CD14-positive monocyte (primary cell): ENCODE results near the gene ZFHX3. TPM values are rescaled to one million over a fixed set of nuclear protein-coding genes. Genes with fewer than 3 reads are reported as not detected.

Experiments
- DNase-seq, 3 donors: peaks; one replicate each; pipeline ENCODE4 v3.0.0-alpha.2; 2011 to 2022
- H2AFZ ChIP-seq: 2 replicates; pipeline ENCODE4 v1.6.0; 2012; ENCODE audit warnings: mild to moderate bottlenecking, low read depth, low read length, inconsistent platforms; ENCODE audit not compliant: insufficient read depth, poor library complexity, severe bottlenecking
- H3K27ac ChIP-seq, 2 donors: 1 replicate in 1 of 2; 2 replicates in 1 of 2; pipeline ENCODE4 v1.5.1; 2012 to 2013; ENCODE audit warnings: low read length in 2 of 2, control low read depth in 1 of 2, inconsistent platforms in 1 of 2, low read depth in 1 of 2, mild to moderate bottlenecking in 1 of 2
- H3K27me3 ChIP-seq, 2 donors: one replicate each; pipeline versions ENCODE4 v1.6.0 to v1.6.1; 2011 to 2013; ENCODE audit warnings: low read length in 2 of 2; ENCODE audit not compliant: control insufficient read depth in 2 of 2, insufficient read depth in 2 of 2
- H3K36me3 ChIP-seq, 2 donors: replicated peaks in 1 of 2; 1 replicate in 1 of 2; 2 replicates in 1 of 2; pipeline versions ENCODE4 v1.5.1 to v1.6.1; 2012 to 2013; ENCODE audit warnings: low read length in 2 of 2, control low read depth in 1 of 2, inconsistent platforms in 1 of 2, mild to moderate bottlenecking in 1 of 2; ENCODE audit not compliant: insufficient read depth in 2 of 2, control insufficient read depth in 1 of 2
- H3K4me1 ChIP-seq, 2 donors: 1 replicate in 1 of 2; 2 replicates in 1 of 2; pipeline versions ENCODE4 v1.5.1 to v1.6.1; 2012 to 2013; ENCODE audit warnings: low read length in 2 of 2, control low read depth in 1 of 2, inconsistent platforms in 1 of 2, mild to moderate bottlenecking in 1 of 2, moderate library complexity in 1 of 2; ENCODE audit not compliant: insufficient read depth in 2 of 2, control insufficient read depth in 1 of 2
- H3K4me2 ChIP-seq: replicated peaks from 2 replicates; pipeline ENCODE3; 2012; ENCODE audit warnings: low read length, moderate library complexity, mild to moderate bottlenecking; ENCODE audit not compliant: poor library complexity, severe bottlenecking; ENCODE audit errors: extremely low read depth
- H3K4me3 ChIP-seq, 3 experiments: fragments of 200-600 bp in 1 of 3; sonication (generic) in 1 of 3; replicated peaks in 1 of 3; 1 replicate in 2 of 3; 2 replicates in 1 of 3; pipeline ENCODE4 v1.5.1; 2011 to 2013; ENCODE audit warnings: low read length in 3 of 3, mild to moderate bottlenecking in 3 of 3, control low read depth in 2 of 3, low read depth in 2 of 3, inconsistent platforms in 1 of 3, moderate library complexity in 1 of 3
- H3K79me2 ChIP-seq: 2 replicates; pipeline ENCODE4 v1.6.0; 2012; ENCODE audit warnings: mild to moderate bottlenecking, control low read depth, inconsistent platforms, low read length, moderate library complexity; ENCODE audit not compliant: insufficient read depth
- H3K9ac ChIP-seq: 2 replicates; pipeline ENCODE4 v1.6.0; 2017; ENCODE audit warnings: low read length, mild to moderate bottlenecking; ENCODE audit not compliant: insufficient read depth, poor library complexity, severe bottlenecking
- H3K9me3 ChIP-seq, 2 donors: replicated peaks in 1 of 2; 1 replicate in 1 of 2; 2 replicates in 1 of 2; pipeline versions ENCODE4 v1.5.1 to v1.6.1; 2012 to 2013; ENCODE audit warnings: low read length in 2 of 2, control low read depth in 1 of 2; ENCODE audit not compliant: control insufficient read depth in 1 of 2, insufficient read depth in 1 of 2
- H4K20me1 ChIP-seq: 2 replicates; pipeline ENCODE4 v1.6.0; 2012; ENCODE audit warnings: mild to moderate bottlenecking, low read length, control low read depth, moderate library complexity; ENCODE audit not compliant: insufficient read depth
- H3K27ac Mint-ChIP-seq, 7 donors: one replicate each; pipeline ENCODE4 v1.8.0; 2020; ENCODE audit warnings: mild to moderate bottlenecking in 7 of 7, mixed read lengths in 7 of 7, moderate library complexity in 6 of 7, inconsistent platforms in 2 of 7
- H3K27me3 Mint-ChIP-seq, 3 donors: one replicate each; pipeline ENCODE4 v1.8.0; 2021 to 2022; ENCODE audit warnings: low read depth in 3 of 3, mild to moderate bottlenecking in 3 of 3, mixed read lengths in 3 of 3, moderate library complexity in 3 of 3, inconsistent platforms in 1 of 3
- H3K36me3 Mint-ChIP-seq, 2 donors: one replicate each; pipeline ENCODE4 v1.8.0; 2020; ENCODE audit warnings: mixed read lengths in 2 of 2, inconsistent platforms in 1 of 2, mild to moderate bottlenecking in 1 of 2
- H3K4me1 Mint-ChIP-seq: one replicate; pipeline ENCODE4 v1.8.0; 2020; ENCODE audit warnings: mild to moderate bottlenecking, mixed read lengths
- H3K4me3 Mint-ChIP-seq, 2 donors: one replicate each; pipeline ENCODE4 v1.8.0; 2020; ENCODE audit warnings: mild to moderate bottlenecking in 2 of 2, mixed read lengths in 2 of 2, moderate library complexity in 1 of 2
- H3K9me3 Mint-ChIP-seq, 7 donors: one replicate each; pipeline ENCODE4 v1.8.0; 2020 to 2022; ENCODE audit warnings: mixed read lengths in 7 of 7, mild to moderate bottlenecking in 6 of 7, moderate library complexity in 6 of 7, inconsistent platforms in 2 of 7
- CTCF ChIP-seq: fragments of 200-600 bp; IDR thresholded peaks from one replicate; pipeline ENCODE4 v1.8.0; 2022; ENCODE audit warnings: antibody characterized with exemption, mild to moderate bottlenecking
- WGBS: methylation state at CpG from one replicate; pipeline ENCODE4 v1.1.5; 2013; ENCODE audit warnings: missing lambda C conversion rate; ENCODE audit not compliant: insufficient coverage; 5-methylcytosine and 5-hydroxymethylcytosine counted together
- intact Hi-C, 2 donors: fragments of 100-400 bp; cut with micrococcal nuclease; formaldehyde crosslinking; loops; one replicate each; pipeline versions ENCODE4 v1.15.0 to v1.15.1; 2023
- polyA plus RNA-seq, 3 donors: library from polyadenylated mRNA; depleted of rRNA in 1 of 3; unstranded in 2 of 3; stranded (reverse) in 1 of 3; fragments of 300-500 nt in 2 of 3; fragments of >200 nt in 1 of 3; fragmentation: Illumina TruSeq in 2 of 3; gene quantifications; 1 replicate in 2 of 3; 2 replicates in 1 of 3; pipeline ENCODE4 v1.2.3, GENCODE V29; 2012 to 2021

The ZFHX3 gene
- polyA plus RNA-seq, 3 donors: 0.42 to 4.2 (median 0.43) TPM

- Histone ChIP-seq H3K9me3 (no peaks in the 10 kb centered on the region), H3K27me3 (no peaks in the 10 kb centered on the region), H3K27ac (peak overlapping the region; percentile 10 to 11), H3K4me2 (no peak overlapping the region), H4K20me1 (no peaks in the 10 kb centered on the region), H3K4me1 (peaks cover 36 to 40% of the 10 kb centered on the region in 2 donors), H3K36me3 (no peaks in the 10 kb centered on the region), H3K9ac (no peak overlapping the region), H3K79me2 (peaks cover 2% of the 10 kb centered on the region), H3K4me3 (no peak overlapping the region), H2AFZ (no peak overlapping the region)
- Mint-ChIP-seq H3K4me3 (no peak overlapping the region), H3K36me3 (peaks cover 0 to 25% of the 10 kb centered on the region in 2 donors), H3K27me3 (peaks cover 2 to 8% (median 4%) of the 10 kb centered on the region in 3 donors), H3K9me3 (peaks cover 0 to 2% (median 0%) of the 10 kb centered on the region in 7 donors), H3K27ac (peak overlapping the region; percentile 29 to 92 (median 89)), H3K4me1 (peaks cover 49% of the 10 kb centered on the region)
- 100% methylated on average over 4 of the region's 9 CpGs for WGBS
- DNase-seq: peak; percentile 57 to 73 (median 71)
- intact Hi-C loops: loop anchor here in 1 of 2 donors (2.0 kb wide), 1 partner anchor 16 kb away; no protein-coding TSS in a partner anchor
- TF ChIP-seq CTCF: no peak
Observed at GRCh38 chr16:72924537-72924926, 123.4 kb downstream of the ZFHX3 start.

- Histone ChIP-seq H3K27ac (no peak overlapping the region), H3K4me1 (peaks cover 36 to 40% of the 10 kb centered on the region in 2 donors), H3K4me3 (no peak overlapping the region), H4K20me1 (no peaks in the 10 kb centered on the region), H3K4me2 (no peak overlapping the region), H3K9me3 (no peaks in the 10 kb centered on the region), H3K9ac (no peak overlapping the region), H3K79me2 (peaks cover 2% of the 10 kb centered on the region), H2AFZ (no peak overlapping the region), H3K27me3 (no peaks in the 10 kb centered on the region), H3K36me3 (no peaks in the 10 kb centered on the region)
- H3K27ac Mint-ChIP-seq: peak overlapping the region in 2 of 7 donors; percentile 30 to 89
- H3K27me3 Mint-ChIP-seq: peaks cover 2 to 8% (median 4%) of the 10 kb centered on the region in 3 donors
- intact Hi-C loops: loop anchor here in 1 of 2 donors (2.0 kb wide), 1 partner anchor 15 kb away; no protein-coding TSS in a partner anchor
- no peak for TF ChIP-seq CTCF
- H3K4me1 Mint-ChIP-seq: peaks cover 46% of the 10 kb centered on the region
- peaks cover 0 to 5% (median 0%) of the 10 kb centered on the region in 7 donors for H3K9me3 Mint-ChIP-seq
- peaks cover 0 to 19% of the 10 kb centered on the region in 2 donors for H3K36me3 Mint-ChIP-seq
- DNase-seq: no peak
- no peak overlapping the region for H3K4me3 Mint-ChIP-seq
- 96% methylated on average over 7 of the region's 11 CpGs for WGBS
Observed at GRCh38 chr16:72923757-72924156, 124.2 kb downstream of the ZFHX3 start.
